ENCODE measurements around the gene GPR78.

Gene GPR78

GRCh38 chr4:8585721-8586212 lies 5.6 kb downstream of the GPR78 start:
- H3K9me3 ChIP-seq (ENCODE audit: control insufficient read depth, low read length), result no peaks in the 10 kb centered on the region
- H3K36me3 ChIP-seq (ENCODE audit: control insufficient read depth, insufficient read depth, low read length), result no peaks in the 10 kb centered on the region
- no peak overlapping the region for H3K4me3 ChIP-seq (ENCODE audit: insufficient read depth, low read depth, low read length)
- 80 to 85% methylated on average over 7 of the region's 7 CpGs for WGBS, 2 experiments
- H3K27me3 ChIP-seq (ENCODE audit: control insufficient read depth, insufficient read depth, low read length, poor library complexity, severe bottlenecking), result peaks cover 52% of the 10 kb centered on the region
- H3K4me1 ChIP-seq (ENCODE audit: control insufficient read depth, insufficient read depth, low read length), result peaks cover 9% of the 10 kb centered on the region
- H3K27ac ChIP-seq (ENCODE audit: insufficient read depth, low read depth, low read length, poor library complexity, severe bottlenecking), result no peak overlapping the region

- WGBS, 2 experiments, result 71 to 74% methylated on average over 5 of the region's 5 CpGs
- Histone ChIP-seq H3K27ac (ENCODE audit: insufficient read depth, low read depth, low read length, poor library complexity, severe bottlenecking) (no peak overlapping the region), H3K9me3 (ENCODE audit: control insufficient read depth, low read length) (no peaks in the 10 kb centered on the region), H3K4me3 (ENCODE audit: insufficient read depth, low read depth, low read length) (no peak overlapping the region), H3K36me3 (ENCODE audit: control insufficient read depth, insufficient read depth, low read length) (no peaks in the 10 kb centered on the region), H3K27me3 (ENCODE audit: control insufficient read depth, insufficient read depth, low read length, poor library complexity, severe bottlenecking) (peaks cover 48% of the 10 kb centered on the region), H3K4me1 (ENCODE audit: control insufficient read depth, insufficient read depth, low read length) (peaks cover 13% of the 10 kb centered on the region)
Measured at GRCh38 chr4:8586246-8586645, 6.1 kb downstream of the GPR78 start.

- no peaks in the 10 kb centered on the region for H3K36me3 ChIP-seq (ENCODE audit: control insufficient read depth, insufficient read depth, low read length)
- H3K27me3 ChIP-seq (ENCODE audit: control insufficient read depth, insufficient read depth, low read length, poor library complexity, severe bottlenecking), result peaks cover 43% of the 10 kb centered on the region
- no peaks in the 10 kb centered on the region for H3K9me3 ChIP-seq (ENCODE audit: control insufficient read depth, low read length)
- no peak overlapping the region for H3K27ac ChIP-seq (ENCODE audit: insufficient read depth, low read depth, low read length, poor library complexity, severe bottlenecking)
- WGBS, 2 experiments, result 89 to 90% methylated on average over 37 of the region's 37 CpGs
- no peak overlapping the region for H3K4me3 ChIP-seq (ENCODE audit: insufficient read depth, low read depth, low read length)
- H3K4me1 ChIP-seq (ENCODE audit: control insufficient read depth, insufficient read depth, low read length), result peaks cover 19% of the 10 kb centered on the region
Measured at GRCh38 chr4:8586671-8587468, 6.7 kb downstream of the GPR78 start.

GRCh38 chr4:8587469-8588195 lies 7.4 kb downstream of the GPR78 start:
- Histone ChIP-seq H3K4me1 (ENCODE audit: control insufficient read depth, insufficient read depth, low read length) (peaks cover 27% of the 10 kb centered on the region), H3K27ac (ENCODE audit: insufficient read depth, low read depth, low read length, poor library complexity, severe bottlenecking) (no peak overlapping the region), H3K4me3 (ENCODE audit: insufficient read depth, low read depth, low read length) (no peak overlapping the region), H3K27me3 (ENCODE audit: control insufficient read depth, insufficient read depth, low read length, poor library complexity, severe bottlenecking) (peaks cover 43% of the 10 kb centered on the region), H3K36me3 (ENCODE audit: control insufficient read depth, insufficient read depth, low read length) (no peaks in the 10 kb centered on the region), H3K9me3 (ENCODE audit: control insufficient read depth, low read length) (no peaks in the 10 kb centered on the region)
- WGBS, 2 experiments, result 81 to 83% methylated on average over 18 of the region's 18 CpGs

GRCh38 chr4:8588196-8588470 lies 7.9 kb downstream of the GPR78 start:
- Histone ChIP-seq H3K4me3 (ENCODE audit: insufficient read depth, low read depth, low read length) (no peak overlapping the region), H3K27ac (ENCODE audit: insufficient read depth, low read depth, low read length, poor library complexity, severe bottlenecking) (no peak overlapping the region), H3K4me1 (ENCODE audit: control insufficient read depth, insufficient read depth, low read length) (peaks cover 32% of the 10 kb centered on the region), H3K27me3 (ENCODE audit: control insufficient read depth, insufficient read depth, low read length, poor library complexity, severe bottlenecking) (peaks cover 43% of the 10 kb centered on the region), H3K9me3 (ENCODE audit: control insufficient read depth, low read length) (no peaks in the 10 kb centered on the region), H3K36me3 (ENCODE audit: control insufficient read depth, insufficient read depth, low read length) (no peaks in the 10 kb centered on the region)
- WGBS, 2 experiments, result 95 to 96% methylated on average over 2 of the region's 2 CpGs

GRCh38 chr4:8589336-8589735 lies 9.1 kb downstream of the GPR78 start:
- peaks cover 41% of the 10 kb centered on the region for H3K27me3 ChIP-seq (ENCODE audit: control insufficient read depth, insufficient read depth, low read length, poor library complexity, severe bottlenecking)
- no peaks in the 10 kb centered on the region for H3K9me3 ChIP-seq (ENCODE audit: control insufficient read depth, low read length)
- 94 to 96% methylated on average over 10 of the region's 10 CpGs for WGBS, 2 experiments
- H3K27ac ChIP-seq (ENCODE audit: insufficient read depth, low read depth, low read length, poor library complexity, severe bottlenecking), result no peak overlapping the region
- peaks cover 41% of the 10 kb centered on the region for H3K4me1 ChIP-seq (ENCODE audit: control insufficient read depth, insufficient read depth, low read length)
- no peaks in the 10 kb centered on the region for H3K36me3 ChIP-seq (ENCODE audit: control insufficient read depth, insufficient read depth, low read length)
- no peak overlapping the region for H3K4me3 ChIP-seq (ENCODE audit: insufficient read depth, low read depth, low read length)

- H3K4me1 ChIP-seq (ENCODE audit: control insufficient read depth, insufficient read depth, low read length), result peaks cover 41% of the 10 kb centered on the region
- WGBS, 2 experiments, result 56% methylated on average over 11 of the region's 11 CpGs
Measured at GRCh38 chr4:8589823-8590545, 9.8 kb downstream of the GPR78 start.

GRCh38 chr4:8590546-8590880 lies 10.3 kb downstream of the GPR78 start:
- Histone ChIP-seq H3K4me1 (ENCODE audit: control insufficient read depth, insufficient read depth, low read length) (peaks cover 41% of the 10 kb centered on the region), H3K4me3 (ENCODE audit: insufficient read depth, low read depth, low read length) (no peak overlapping the region), H3K36me3 (ENCODE audit: control insufficient read depth, insufficient read depth, low read length) (no peaks in the 10 kb centered on the region), H3K27me3 (ENCODE audit: control insufficient read depth, insufficient read depth, low read length, poor library complexity, severe bottlenecking) (peaks cover 33% of the 10 kb centered on the region), H3K9me3 (ENCODE audit: control insufficient read depth, low read length) (no peaks in the 10 kb centered on the region), H3K27ac (ENCODE audit: insufficient read depth, low read depth, low read length, poor library complexity, severe bottlenecking) (no peak overlapping the region)
- WGBS, 2 experiments, result 91% methylated on average over 5 of the region's 5 CpGs

More at GRCh38 chr4:8589823-8590545, 9.8 kb downstream of the GPR78 start:
- Histone ChIP-seq H3K27ac (ENCODE audit: insufficient read depth, low read depth, low read length, poor library complexity, severe bottlenecking) (no peak overlapping the region), H3K9me3 (ENCODE audit: control insufficient read depth, low read length) (no peaks in the 10 kb centered on the region), H3K27me3 (ENCODE audit: control insufficient read depth, insufficient read depth, low read length, poor library complexity, severe bottlenecking) (peaks cover 35% of the 10 kb centered on the region), H3K4me3 (ENCODE audit: insufficient read depth, low read depth, low read length) (no peak overlapping the region), H3K36me3 (ENCODE audit: control insufficient read depth, insufficient read depth, low read length) (no peaks in the 10 kb centered on the region)

- WGBS, 2 experiments, result 91 to 92% methylated on average over 9 of the region's 9 CpGs
- Histone ChIP-seq H3K27me3 (ENCODE audit: control insufficient read depth, insufficient read depth, low read length, poor library complexity, severe bottlenecking) (peaks cover 27% of the 10 kb centered on the region), H3K27ac (ENCODE audit: insufficient read depth, low read depth, low read length, poor library complexity, severe bottlenecking) (no peak overlapping the region), H3K4me3 (ENCODE audit: insufficient read depth, low read depth, low read length) (no peak overlapping the region), H3K4me1 (ENCODE audit: control insufficient read depth, insufficient read depth, low read length) (peaks cover 41% of the 10 kb centered on the region), H3K9me3 (ENCODE audit: control insufficient read depth, low read length) (no peaks in the 10 kb centered on the region), H3K36me3 (ENCODE audit: control insufficient read depth, insufficient read depth, low read length) (no peaks in the 10 kb centered on the region)
Measured at GRCh38 chr4:8591114-8591513, 10.9 kb downstream of the GPR78 start.
